Epithelial cell of proximal tubule (primary cell): ENCODE data around the gene RNF144A. TPM values are rescaled to one million over a fixed set of nuclear protein-coding genes. Genes with fewer than 3 reads are reported as not detected.
"Not testable (repeated sequence)": the region's sequence is repeated elsewhere in the genome, so short reads cannot be mapped to it uniquely, and the experiment has no call there.

Source experiments
- DNase-seq: peaks from one replicate; pipeline ENCODE4 v3.0.0-alpha.2; 2011; ENCODE audit warnings: low read depth
- H3K4me3 ChIP-seq: 2 replicates; pipeline ENCODE4 v1.5.1; 2011; ENCODE audit warnings: low read depth, mild to moderate bottlenecking, low read length
- CTCF ChIP-seq: conservative IDR thresholded peaks from 2 replicates; pipeline ENCODE4 v1.5.1; 2012; ENCODE audit warnings: low read depth, mild to moderate bottlenecking, low read length
- total RNA-seq: library from RNA; depleted of rRNA; stranded (reverse); fragments of >200 nt; gene quantifications from 2 replicates; pipeline ENCODE4 v1.2.3, GENCODE V29; 2015

RNF144A gene
- total RNA-seq, 1 donor from 2014 or later = 17.4 TPM

- H3K4me3 ChIP-seq = no peak overlapping the region
- no peak for TF ChIP-seq CTCF
- DNase-seq = no peak
Measured at GRCh38 chr2:6995391-6996097, 78.3 kb downstream of the RNF144A start.

- TF ChIP-seq CTCF = no peak
- no peak for DNase-seq
Measured at GRCh38 chr2:6999211-6999877, 82.1 kb downstream of the RNF144A start.

GRCh38 chr2:7001395-7001794 is 84.2 kb downstream of the RNF144A start:
- H3K4me3 ChIP-seq, DNase-seq: not testable (repeated sequence)

More at GRCh38 chr2:6999211-6999877, 82.1 kb downstream of the RNF144A start:
- no peak overlapping the region for H3K4me3 ChIP-seq

GRCh38 chr2:7003895-7004294 is 86.7 kb downstream of the RNF144A start:
- no peak overlapping the region for H3K4me3 ChIP-seq
- DNase-seq = no peak
- no peak for TF ChIP-seq CTCF

- DNase-seq = no peak
- H3K4me3 ChIP-seq = no peak overlapping the region
- TF ChIP-seq CTCF = no peak
Measured at GRCh38 chr2:7004636-7005035, 87.4 kb downstream of the RNF144A start.

GRCh38 chr2:7007488-7007845 is 90.3 kb downstream of the RNF144A start:
- no peak overlapping the region for H3K4me3 ChIP-seq
- no peak for DNase-seq
- no peak for TF ChIP-seq CTCF

GRCh38 chr2:7007846-7008741 is 90.9 kb downstream of the RNF144A start:
- peak; percentile 10 for TF ChIP-seq CTCF
- no peak for DNase-seq
- no peak overlapping the region for H3K4me3 ChIP-seq
